ENCODE results near the gene NUCB2.

DNA sequence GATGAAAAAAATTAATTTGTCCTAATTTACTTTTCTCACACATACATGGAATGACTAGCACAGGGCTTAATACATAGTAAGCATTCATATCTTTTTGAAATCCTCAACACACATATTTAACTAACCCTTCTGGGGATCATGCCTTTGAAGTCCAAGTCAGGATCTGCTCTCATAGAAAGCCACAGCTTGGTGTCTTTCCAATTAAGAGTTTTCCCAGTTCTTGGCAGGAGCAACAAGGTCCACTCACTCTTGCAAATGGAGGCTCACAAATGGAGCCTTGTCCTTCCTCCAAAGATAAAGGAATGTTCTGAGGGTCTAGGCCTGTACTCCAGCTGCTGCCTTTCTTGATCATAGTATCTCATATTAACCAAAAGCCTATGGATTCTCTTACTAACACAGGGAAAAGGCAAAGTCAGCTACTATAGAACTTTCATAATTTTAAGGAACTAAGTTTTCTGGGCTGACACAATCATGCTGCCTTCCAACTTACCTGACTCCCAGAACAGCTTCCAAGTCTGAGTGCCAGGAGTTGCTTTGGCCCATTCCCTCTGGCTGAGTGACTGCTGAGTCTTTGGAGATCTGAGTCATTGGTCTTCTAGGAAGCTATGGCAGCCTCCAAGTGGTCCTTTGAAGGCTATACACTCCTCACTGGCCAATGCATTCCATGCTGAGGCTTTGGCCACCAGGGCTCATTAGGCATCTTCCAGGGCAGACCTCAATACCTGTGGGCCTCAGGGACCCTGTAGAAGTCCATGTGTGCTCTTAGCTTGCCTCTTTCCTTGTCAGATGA, 25.8 kb upstream of the NUCB2 start:
- TF ChIP-seq, protein P1, sequence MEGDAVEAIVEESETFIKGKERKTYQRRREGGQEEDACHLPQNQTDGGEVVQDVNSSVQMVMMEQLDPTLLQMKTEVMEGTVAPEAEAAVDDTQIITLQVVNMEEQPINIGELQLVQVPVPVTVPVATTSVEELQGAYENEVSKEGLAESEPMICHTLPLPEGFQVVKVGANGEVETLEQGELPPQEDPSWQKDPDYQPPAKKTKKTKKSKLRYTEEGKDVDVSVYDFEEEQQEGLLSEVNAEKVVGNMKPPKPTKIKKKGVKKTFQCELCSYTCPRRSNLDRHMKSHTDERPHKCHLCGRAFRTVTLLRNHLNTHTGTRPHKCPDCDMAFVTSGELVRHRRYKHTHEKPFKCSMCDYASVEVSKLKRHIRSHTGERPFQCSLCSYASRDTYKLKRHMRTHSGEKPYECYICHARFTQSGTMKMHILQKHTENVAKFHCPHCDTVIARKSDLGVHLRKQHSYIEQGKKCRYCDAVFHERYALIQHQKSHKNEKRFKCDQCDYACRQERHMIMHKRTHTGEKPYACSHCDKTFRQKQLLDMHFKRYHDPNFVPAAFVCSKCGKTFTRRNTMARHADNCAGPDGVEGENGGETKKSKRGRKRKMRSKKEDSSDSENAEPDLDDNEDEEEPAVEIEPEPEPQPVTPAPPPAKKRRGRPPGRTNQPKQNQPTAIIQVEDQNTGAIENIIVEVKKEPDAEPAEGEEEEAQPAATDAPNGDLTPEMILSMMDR (IDR thresholded peaks at IDR 0.05; ENCODE audit: low read depth, low read length): no peak
- TF ChIP-seq EZH2phosphoT487 (IDR thresholded peaks at IDR 0.05; ENCODE audit: low read depth): no peak

All from OCI-LY3 (cell line).